Kidney (tissue), 14 donors: Measurements from ENCODE around the gene CTNNA2. TPM values are rescaled to one million over a fixed set of nuclear protein-coding genes. Genes with fewer than 3 reads are reported as not detected.
A peak's percentile ranks its signal among the peaks of the same experiment; 100 is the strongest.

Experiments used
- DNase-seq, 5 donors: peaks; one replicate each; pipeline ENCODE4 v3.0.0-alpha.2; 2013 to 2020
- FAIRE-seq: peaks from 2 replicates; lab custom pipeline; 2012; peaks lifted over from hg19 to GRCh38; lab: Jason Lieb, UNC
- H3K27ac ChIP-seq, 2 donors: one replicate each; pipeline ENCODE4 v1.7.0; 2013; ENCODE audit warnings: low read depth in 2 of 2, low read length in 2 of 2, inconsistent platforms in 1 of 2
- H3K27me3 ChIP-seq: one replicate; pipeline ENCODE4 v1.7.1; 2013; ENCODE audit warnings: low read length, inconsistent platforms; ENCODE audit not compliant: control insufficient read depth, insufficient read depth
- H3K36me3 ChIP-seq, 3 donors: one replicate each; pipeline versions ENCODE4 v1.7.0 to v1.7.1; 2013; ENCODE audit warnings: low read length in 3 of 3, control low read depth in 1 of 3, inconsistent platforms in 1 of 3; ENCODE audit not compliant: insufficient read depth in 3 of 3, control insufficient read depth in 2 of 3
- H3K4me1 ChIP-seq, 3 donors: one replicate each; pipeline versions ENCODE4 v1.7.0 to v1.7.1; 2013; ENCODE audit warnings: low read length in 3 of 3, inconsistent platforms in 1 of 3, low read depth in 1 of 3; ENCODE audit not compliant: control insufficient read depth in 2 of 3, insufficient read depth in 2 of 3
- H3K4me3 ChIP-seq, 3 donors: one replicate each; pipeline versions ENCODE4 v1.7.0 to v1.8.1; 2013; ENCODE audit warnings: low read length in 3 of 3, control low read depth in 1 of 3, inconsistent platforms in 1 of 3
- H3K9ac ChIP-seq, 3 donors: one replicate each; pipeline versions ENCODE4 v1.7.0 to v1.7.1; 2013; ENCODE audit warnings: low read length in 3 of 3, control low read depth in 1 of 3, inconsistent platforms in 1 of 3
- H3K9me3 ChIP-seq, 3 donors: one replicate each; pipeline versions ENCODE4 v1.7.0 to v1.7.1; 2013; ENCODE audit warnings: low read length in 3 of 3, control low read depth in 1 of 3, inconsistent platforms in 1 of 3; ENCODE audit not compliant: control insufficient read depth in 2 of 3, insufficient read depth in 1 of 3
- intact Hi-C: fragments of 100-400 bp; cut with DNase I; formaldehyde crosslinking; loops from one replicate; pipeline ENCODE4 v1.11.1; 2022
- polyA plus RNA-seq: library from polyadenylated mRNA; stranded (reverse); fragments of 350-450 nt; fragmentation: Illumina TruSeq; extraction: RNeasy Lipid Tissue Mini Kit (QIAGEN cat#74804); gene quantifications from one replicate; pipeline ENCODE4 v1.2.3, GENCODE V29; 2014; ENCODE audit warnings: low read depth, low replicate concordance; ENCODE audit not compliant: insufficient read depth
- total RNA-seq: library from RNA; stranded (reverse); fragmentation: NEBNext Ultra II Directional; extraction: Animal tissue kit (Norgen Biotek cat#: 25700); gene quantifications from one replicate; pipeline ENCODE4 v1.2.1, GENCODE V29; 2021
- TF ChIP-seq, protein P1 (sequence below): IDR thresholded peaks from 3 replicates; pipeline ENCODE4 v1.5.1; 2012; ENCODE audit warnings: mild to moderate bottlenecking, moderate library complexity, borderline replicate concordance; ENCODE audit not compliant: insufficient read depth; ENCODE audit errors: extremely low read depth
- donor health status: control.
- donor health status: control.
- donor health status: control.
- donor health status: control.
- donor health status: control.
- donor health status: DM: yes; HTN: yes; CAD: no.
- donor health status: Normal renal cell carcinoma (clear cell type).

Gene CTNNA2
- total and polyA plus RNA-seq, 2 donors from 2014 or later = 0.47 TPM; not detected in 1

DNA sequence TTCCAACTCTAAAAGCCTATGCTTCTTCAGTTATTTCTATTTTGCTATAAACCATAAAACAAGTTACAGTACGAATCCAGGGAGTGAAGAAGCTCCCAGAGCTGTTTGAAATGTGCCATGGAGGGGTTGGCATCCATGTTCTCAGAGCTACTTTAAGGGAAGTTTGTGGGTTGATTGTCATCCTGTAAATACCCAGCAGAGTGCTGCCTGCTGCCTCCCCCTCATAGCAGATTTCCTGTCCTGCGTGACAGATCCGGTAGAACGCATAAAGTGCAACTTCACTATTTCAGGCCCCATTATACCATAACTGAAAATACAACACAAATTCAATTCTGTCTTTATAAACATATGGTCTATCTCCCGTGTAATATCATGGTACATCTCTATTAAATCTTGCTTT is 114.4 kb downstream of the CTNNA2 start:
- FAIRE-seq = no peak
- TF ChIP-seq, protein P1, sequence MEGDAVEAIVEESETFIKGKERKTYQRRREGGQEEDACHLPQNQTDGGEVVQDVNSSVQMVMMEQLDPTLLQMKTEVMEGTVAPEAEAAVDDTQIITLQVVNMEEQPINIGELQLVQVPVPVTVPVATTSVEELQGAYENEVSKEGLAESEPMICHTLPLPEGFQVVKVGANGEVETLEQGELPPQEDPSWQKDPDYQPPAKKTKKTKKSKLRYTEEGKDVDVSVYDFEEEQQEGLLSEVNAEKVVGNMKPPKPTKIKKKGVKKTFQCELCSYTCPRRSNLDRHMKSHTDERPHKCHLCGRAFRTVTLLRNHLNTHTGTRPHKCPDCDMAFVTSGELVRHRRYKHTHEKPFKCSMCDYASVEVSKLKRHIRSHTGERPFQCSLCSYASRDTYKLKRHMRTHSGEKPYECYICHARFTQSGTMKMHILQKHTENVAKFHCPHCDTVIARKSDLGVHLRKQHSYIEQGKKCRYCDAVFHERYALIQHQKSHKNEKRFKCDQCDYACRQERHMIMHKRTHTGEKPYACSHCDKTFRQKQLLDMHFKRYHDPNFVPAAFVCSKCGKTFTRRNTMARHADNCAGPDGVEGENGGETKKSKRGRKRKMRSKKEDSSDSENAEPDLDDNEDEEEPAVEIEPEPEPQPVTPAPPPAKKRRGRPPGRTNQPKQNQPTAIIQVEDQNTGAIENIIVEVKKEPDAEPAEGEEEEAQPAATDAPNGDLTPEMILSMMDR = no peak

DNA sequence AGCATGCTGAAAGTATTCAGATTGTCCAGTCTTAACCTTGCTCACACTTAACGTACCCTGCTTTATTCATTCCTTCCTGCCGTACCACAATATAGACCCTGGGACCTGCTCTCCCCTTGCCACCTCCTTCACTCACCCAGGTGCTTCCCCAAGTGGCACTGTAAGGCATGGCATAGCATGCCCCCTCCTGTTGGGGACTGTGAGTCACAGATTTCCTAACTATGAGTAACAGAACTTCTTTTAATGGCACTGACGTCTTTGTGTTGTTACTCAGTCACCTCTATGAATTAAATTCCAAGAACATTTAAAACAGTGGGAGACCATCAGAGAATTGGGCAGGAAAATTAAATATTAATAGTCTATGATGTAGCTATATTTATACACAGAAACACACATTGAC is 117.2 kb downstream of the CTNNA2 start:
- intact Hi-C loops = no loop called here
- TF ChIP-seq, protein P1 = no peak
- no peaks in the 10 kb centered on the region for H3K4me1 ChIP-seq
- DNase-seq (peak in 1 of 5 donors; percentile 43), FAIRE-seq (no peak)
- no peak overlapping the region for H3K27ac ChIP-seq
- H3K4me3 ChIP-seq = no peak overlapping the region
- H3K9ac ChIP-seq = no peak overlapping the region
- no peaks in the 10 kb centered on the region for H3K36me3 ChIP-seq
- no peaks in the 10 kb centered on the region for H3K27me3 ChIP-seq
- H3K9me3 ChIP-seq = no peaks in the 10 kb centered on the region

More for the DNA sequence above, 114.4 kb downstream of the CTNNA2 start:
- DNase-seq = no peak
- H3K9ac ChIP-seq = no peak overlapping the region
- H3K27me3 ChIP-seq = no peaks in the 10 kb centered on the region
- H3K36me3 ChIP-seq = no peaks in the 10 kb centered on the region
- no peaks in the 10 kb centered on the region for H3K4me1 ChIP-seq
- no peak overlapping the region for H3K4me3 ChIP-seq
- no peaks in the 10 kb centered on the region for H3K9me3 ChIP-seq
- intact Hi-C loops = no loop called here
- H3K27ac ChIP-seq = no peak overlapping the region

DNA sequence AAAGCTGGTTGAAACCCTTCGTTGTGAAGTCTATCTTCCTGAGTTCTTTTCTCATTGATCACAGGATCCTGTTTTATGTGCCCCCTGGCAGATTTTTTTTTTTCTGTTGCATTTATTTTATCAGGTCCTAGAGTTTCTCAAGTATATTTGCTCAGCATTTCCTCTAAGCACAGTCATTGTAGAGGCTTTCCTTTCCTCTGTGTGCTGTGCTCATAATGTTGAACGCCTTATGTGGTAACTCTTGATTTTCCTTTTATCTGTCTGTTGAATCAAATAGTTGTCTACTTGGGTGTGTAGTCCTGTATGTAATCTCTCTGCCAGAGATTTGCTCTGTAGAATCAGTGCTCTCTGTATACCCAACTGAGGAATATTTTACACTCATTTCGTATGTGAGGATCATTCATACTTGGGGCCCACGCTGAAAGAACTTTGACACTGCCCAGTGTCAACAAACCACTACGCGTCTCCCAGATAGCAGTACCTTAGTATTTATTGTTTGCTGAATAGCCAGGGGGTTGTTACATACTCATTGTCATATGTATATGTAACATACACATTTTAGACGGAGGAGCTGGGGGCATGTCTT is 118.2 kb downstream of the CTNNA2 start:
- Histone ChIP-seq H3K9ac (no peak overlapping the region), H3K4me1 (no peaks in the 10 kb centered on the region), H3K36me3 (no peaks in the 10 kb centered on the region), H3K4me3 (no peak overlapping the region), H3K9me3 (no peaks in the 10 kb centered on the region), H3K27ac (no peak overlapping the region), H3K27me3 (no peaks in the 10 kb centered on the region)
- DNase-seq = no peak
- FAIRE-seq = no peak
- TF ChIP-seq, protein P1 = no peak
- intact Hi-C loops = no loop called here

DNA sequence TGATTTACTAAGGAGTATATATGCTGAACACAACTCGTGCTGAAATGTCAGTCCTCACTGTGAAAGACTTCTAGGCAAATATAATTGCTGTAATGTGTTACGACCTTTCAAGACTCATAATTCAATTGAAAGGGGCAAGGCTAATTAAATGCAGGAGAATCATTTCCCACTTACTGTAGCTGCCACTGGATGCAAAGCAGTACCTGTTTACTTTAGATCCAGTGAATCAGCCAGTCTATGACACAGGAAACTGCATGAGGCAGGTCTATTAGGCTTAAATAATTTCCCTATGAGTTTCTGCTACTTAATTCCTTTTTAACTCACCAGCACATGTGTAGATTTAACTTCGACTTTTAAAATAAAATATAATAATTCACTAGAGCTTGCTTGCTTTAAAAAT is 125.6 kb downstream of the CTNNA2 start:
- no peak overlapping the region for H3K4me3 ChIP-seq
- no peak overlapping the region for H3K9ac ChIP-seq
- TF ChIP-seq, protein P1 = no peak
- DNase-seq (peak in 2 of 5 donors; percentile 18 to 23), FAIRE-seq (no peak)
- H3K4me1 ChIP-seq = no peaks in the 10 kb centered on the region
- intact Hi-C loops = no loop called here
- H3K27me3 ChIP-seq = no peaks in the 10 kb centered on the region
- H3K9me3 ChIP-seq = no peaks in the 10 kb centered on the region
- no peak overlapping the region for H3K27ac ChIP-seq
- no peaks in the 10 kb centered on the region for H3K36me3 ChIP-seq
